IgD-negative memory B cell (primary cell): ENCODE results near the gene C1QTNF6. TPM values are rescaled to one million over a fixed set of nuclear protein-coding genes. Genes with fewer than 3 reads are reported as not detected.

ENCODE experiments used
- H3K27ac Mint-ChIP-seq, 3 donors: one replicate each; pipeline ENCODE4 v1.8.0; 2020 to 2022; ENCODE audit warnings: mild to moderate bottlenecking in 3 of 3, mixed read lengths in 3 of 3, moderate library complexity in 1 of 3
- H3K27me3 Mint-ChIP-seq: one replicate; pipeline ENCODE4 v1.8.0; 2021; ENCODE audit warnings: mixed read lengths
- H3K36me3 Mint-ChIP-seq: one replicate; pipeline ENCODE4 v1.8.0; 2020; ENCODE audit warnings: mild to moderate bottlenecking, mixed read lengths
- H3K4me1 Mint-ChIP-seq, 3 donors: one replicate each; pipeline ENCODE4 v1.8.0; 2020 to 2022; ENCODE audit warnings: mixed read lengths in 3 of 3, mild to moderate bottlenecking in 1 of 3
- H3K4me3 Mint-ChIP-seq, 4 donors: one replicate each; pipeline ENCODE4 v1.8.0; 2020 to 2022; ENCODE audit warnings: mild to moderate bottlenecking in 4 of 4, mixed read lengths in 4 of 4, moderate library complexity in 3 of 4
- H3K9me3 Mint-ChIP-seq, 3 donors: one replicate each; pipeline ENCODE4 v1.8.0; 2020 to 2021; ENCODE audit warnings: mixed read lengths in 3 of 3, mild to moderate bottlenecking in 1 of 3
- polyA plus RNA-seq: library from polyadenylated mRNA; unstranded; fragments of 300-500 nt; fragmentation: Illumina TruSeq; gene quantifications from one replicate; pipeline ENCODE4 v1.2.3, GENCODE V29; 2021

Gene C1QTNF6
- polyA plus RNA-seq, 1 donor from 2014 or later, result 1.0 TPM

- H3K9me3 Mint-ChIP-seq, result no peaks in the 10 kb centered on the region
- H3K4me1 Mint-ChIP-seq, result peaks cover 0 to 3% (median 0%) of the 10 kb centered on the region in 3 donors
- no peaks in the 10 kb centered on the region for H3K36me3 Mint-ChIP-seq
- no peaks in the 10 kb centered on the region for H3K27me3 Mint-ChIP-seq
- H3K27ac Mint-ChIP-seq, result no peak overlapping the region
- H3K4me3 Mint-ChIP-seq, result peak overlapping the region in 1 of 4 donors; percentile 72
Observed at GRCh38 chr22:37135023-37135422, 53.0 kb downstream of the C1QTNF6 start.

GRCh38 chr22:37133304-37134018, 54.6 kb downstream of the C1QTNF6 start:
- H3K36me3 Mint-ChIP-seq, result no peaks in the 10 kb centered on the region
- H3K9me3 Mint-ChIP-seq, result no peaks in the 10 kb centered on the region
- H3K27ac Mint-ChIP-seq, result peak overlapping the region in 1 of 3 donors; percentile 16
- H3K4me3 Mint-ChIP-seq, result no peak overlapping the region
- peaks cover 0 to 3% (median 0%) of the 10 kb centered on the region in 3 donors for H3K4me1 Mint-ChIP-seq
- H3K27me3 Mint-ChIP-seq, result no peaks in the 10 kb centered on the region

DNA sequence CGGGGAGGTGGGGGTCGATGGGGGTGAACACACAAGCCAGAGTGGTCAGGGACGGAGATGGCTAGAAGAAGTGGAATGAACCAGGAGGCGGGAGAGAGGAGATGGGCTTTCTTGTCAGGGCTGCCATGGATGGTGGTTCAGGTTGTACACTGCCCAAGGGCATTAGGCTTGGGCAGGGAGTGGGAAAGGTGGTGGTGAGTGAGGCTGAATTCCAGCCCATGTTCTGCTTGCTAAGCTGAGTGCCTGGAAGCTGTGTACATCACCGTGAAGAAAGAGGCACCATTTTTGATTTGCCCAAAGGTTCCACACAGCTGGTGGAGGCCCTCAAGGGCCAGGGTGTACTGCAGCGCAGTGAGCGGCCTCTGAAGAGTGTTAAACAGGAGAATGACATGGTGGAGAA, 55.3 kb downstream of the C1QTNF6 start:
- H3K27ac Mint-ChIP-seq, result no peak overlapping the region
- H3K9me3 Mint-ChIP-seq, result no peaks in the 10 kb centered on the region
- no peaks in the 10 kb centered on the region for H3K27me3 Mint-ChIP-seq
- peaks cover 0 to under 1% (median 0%) of the 10 kb centered on the region in 3 donors for H3K4me1 Mint-ChIP-seq
- H3K4me3 Mint-ChIP-seq, result no peak overlapping the region
- H3K36me3 Mint-ChIP-seq, result no peaks in the 10 kb centered on the region

Other genes starting within 250 kb of the C1QTNF6 start
- 3.8 TPM for gene TST, start 168.8 kb downstream of the C1QTNF6 start, polyA plus RNA-seq
- 16.2 TPM for gene MPST, start 168.5 kb downstream of the C1QTNF6 start, polyA plus RNA-seq
- gene KCTD17, start 136.5 kb downstream of the C1QTNF6 start, polyA plus RNA-seq, result 13.3 TPM
- gene TMPRSS6, start 78.5 kb downstream of the C1QTNF6 start, polyA plus RNA-seq, result not detected
- 13.2 TPM for gene IL2RB, start 38.3 kb downstream of the C1QTNF6 start, polyA plus RNA-seq
- gene SSTR3, start 24.2 kb upstream of the C1QTNF6 start, polyA plus RNA-seq, result 0.95 TPM
- gene RAC2, start 56.0 kb upstream of the C1QTNF6 start, polyA plus RNA-seq, result 1,067 TPM
- gene CYTH4, start 94.3 kb upstream of the C1QTNF6 start, polyA plus RNA-seq, result 70.8 TPM
- not detected for gene ELFN2, start 239.2 kb upstream of the C1QTNF6 start, polyA plus RNA-seq